ENCODE measurements around the gene TRPM2. TPM values are rescaled to one million over a fixed set of nuclear protein-coding genes. Genes with fewer than 3 reads are reported as not detected.

Gene TRPM2
- total RNA-seq, 2 experiments from 2014 or later = 35.6 to 40.9 TPM

DNA sequence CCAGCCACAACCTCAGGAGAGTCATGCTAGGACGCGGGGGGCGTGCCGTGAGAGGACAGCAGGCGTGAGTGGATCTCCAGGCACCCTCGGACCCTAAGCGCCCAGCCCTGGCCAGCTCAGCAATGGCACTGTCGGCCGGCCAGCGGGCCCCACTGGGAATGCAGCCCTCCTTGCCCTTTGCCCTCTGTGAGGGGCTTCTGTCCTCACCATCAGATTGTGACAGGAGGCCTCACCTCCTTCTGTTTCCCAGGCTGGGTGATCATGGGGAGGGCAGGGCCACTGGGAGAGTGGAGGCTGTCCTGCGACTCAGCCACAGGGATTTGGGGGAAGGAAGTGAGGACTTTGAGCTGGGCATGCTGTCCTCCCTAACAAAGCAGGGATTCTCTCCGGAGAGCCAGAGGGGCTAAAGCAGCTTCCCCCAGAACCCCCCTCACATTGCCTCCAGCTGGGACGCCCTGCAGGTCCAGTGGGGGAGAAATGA, 95.3 kb downstream of the TRPM2 start:
- ChIA-PET POLR2A (no interaction called here), CTCF (no interaction called here)
- no peak for ATAC-seq
- H3K27ac Mint-ChIP-seq = no peak overlapping the region
- no peaks in the 10 kb centered on the region for H3K9me3 Mint-ChIP-seq (ENCODE audit: insufficient read depth)
- H3K4me1 Mint-ChIP-seq (ENCODE audit: low read depth) = no peaks in the 10 kb centered on the region
- peaks cover 20% of the 10 kb centered on the region for H3K27me3 Mint-ChIP-seq (ENCODE audit: low read depth)
- H3K36me3 Mint-ChIP-seq (ENCODE audit: low read depth) = no peaks in the 10 kb centered on the region
- no peak for DNase-seq
- no peak overlapping the region for H3K4me3 Mint-ChIP-seq

DNA sequence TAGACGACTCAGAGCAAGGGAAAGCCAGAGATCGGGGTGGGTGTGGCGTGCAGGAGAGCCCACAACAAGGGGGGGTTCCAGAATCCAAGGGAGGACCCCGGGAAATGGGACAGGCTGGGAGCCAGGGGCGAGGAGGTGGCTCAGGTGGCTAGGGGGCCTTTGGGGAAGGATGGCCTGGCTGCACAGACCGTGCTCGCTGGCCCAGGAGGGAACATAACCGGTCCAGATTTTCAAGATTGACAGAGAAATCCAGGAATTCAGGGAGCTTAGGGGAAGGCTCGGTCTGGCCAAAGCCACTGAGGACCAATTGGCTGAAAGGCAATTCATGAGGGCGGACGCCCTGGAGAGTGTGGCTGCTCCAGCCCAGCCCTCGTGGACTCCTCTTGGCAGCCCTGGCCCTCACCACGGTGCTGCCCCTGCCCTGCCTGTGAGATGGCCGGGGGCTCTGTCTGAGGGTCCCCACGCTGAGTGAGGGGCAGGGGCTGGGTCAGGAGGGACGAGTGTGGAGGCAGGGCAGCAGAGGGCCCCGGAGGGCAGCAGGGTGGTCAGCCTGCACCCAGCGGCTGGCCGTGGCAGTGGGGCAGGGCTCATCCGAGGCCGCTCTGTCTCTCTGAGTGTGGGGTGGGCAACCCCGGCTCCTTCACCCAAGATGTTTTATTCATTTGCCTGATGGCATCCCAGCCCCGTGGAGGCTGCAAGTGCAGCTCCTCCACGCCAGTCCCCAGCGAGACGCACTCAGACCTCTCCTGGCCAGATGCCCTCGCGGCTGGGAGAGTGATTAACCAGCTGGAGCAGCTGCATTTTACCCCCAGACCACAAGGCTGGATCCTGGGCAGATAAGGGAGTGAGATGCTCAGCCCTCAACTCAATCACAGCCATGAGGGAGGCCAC, 96.3 kb downstream of the TRPM2 start:
- H3K27me3 Mint-ChIP-seq (ENCODE audit: low read depth) = peaks cover 29% of the 10 kb centered on the region
- POLR2A ChIA-PET = no interaction called here
- DNase-seq = no peak
- peaks cover 2% of the 10 kb centered on the region for H3K36me3 Mint-ChIP-seq (ENCODE audit: low read depth)
- H3K4me1 Mint-ChIP-seq (ENCODE audit: low read depth) = peaks cover 6% of the 10 kb centered on the region
- H3K27ac Mint-ChIP-seq = no peak overlapping the region
- CTCF ChIA-PET = no interaction called here
- ATAC-seq = no peak
- H3K4me3 Mint-ChIP-seq = no peak overlapping the region
- H3K9me3 Mint-ChIP-seq (ENCODE audit: insufficient read depth) = peaks cover 6% of the 10 kb centered on the region

DNA sequence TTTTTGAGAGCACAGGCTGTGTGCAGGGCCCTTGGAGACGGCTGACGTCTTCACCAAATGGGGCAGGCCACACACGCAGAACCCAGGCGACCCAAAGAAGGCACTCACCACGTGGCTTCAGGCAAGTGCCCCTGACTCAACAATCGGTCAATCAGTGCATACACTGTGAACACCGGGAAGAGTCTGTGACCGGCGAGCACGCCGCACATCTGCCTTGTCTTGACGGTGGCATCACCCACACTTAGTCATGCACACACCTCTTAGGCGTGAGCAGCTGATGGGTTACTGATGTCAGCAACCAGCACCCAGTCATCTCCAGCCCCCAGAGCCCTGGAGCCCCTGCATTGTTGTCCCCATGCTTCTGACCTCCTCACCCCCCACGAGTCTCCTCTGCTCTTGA, 97.0 kb downstream of the TRPM2 start:
- Mint-ChIP-seq H3K4me1 (ENCODE audit: low read depth) (peaks cover 6% of the 10 kb centered on the region), H3K4me3 (no peak overlapping the region), H3K27me3 (ENCODE audit: low read depth) (peaks cover 29% of the 10 kb centered on the region), H3K36me3 (ENCODE audit: low read depth) (peaks cover 2% of the 10 kb centered on the region), H3K9me3 (ENCODE audit: insufficient read depth) (peaks cover 6% of the 10 kb centered on the region), H3K27ac (no peak overlapping the region)
- ATAC-seq = no peak
- ChIA-PET CTCF (no interaction called here), POLR2A (no interaction called here)
- no peak for DNase-seq

DNA sequence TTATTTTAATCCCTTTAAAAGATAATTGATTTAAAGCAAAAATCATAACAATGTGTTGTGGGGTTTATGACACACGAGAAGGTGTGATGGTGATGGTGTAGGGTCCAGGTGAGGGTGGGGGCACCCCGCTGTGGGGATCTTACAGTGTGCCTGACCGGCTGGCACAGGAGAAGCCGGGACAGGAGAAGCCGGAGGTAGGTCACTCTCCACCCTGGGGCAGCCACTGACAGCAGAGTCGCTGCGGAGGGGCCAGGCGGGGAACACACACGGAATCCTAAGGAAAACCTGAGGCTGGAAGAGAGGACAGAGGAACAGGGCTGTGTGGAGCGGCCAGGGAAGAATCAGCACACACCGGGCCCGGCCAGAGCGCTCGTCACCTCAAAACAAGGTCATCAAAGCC, 97.6 kb downstream of the TRPM2 start:
- Mint-ChIP-seq H3K9me3 (ENCODE audit: insufficient read depth) (peaks cover 6% of the 10 kb centered on the region), H3K27me3 (ENCODE audit: low read depth) (peaks cover 29% of the 10 kb centered on the region), H3K27ac (no peak overlapping the region), H3K4me3 (no peak overlapping the region), H3K4me1 (ENCODE audit: low read depth) (peaks cover 6% of the 10 kb centered on the region), H3K36me3 (ENCODE audit: low read depth) (peaks cover 2% of the 10 kb centered on the region)
- DNase-seq (no peak), ATAC-seq (no peak)
- CTCF ChIA-PET = no interaction called here
- POLR2A ChIA-PET = no interaction called here

DNA sequence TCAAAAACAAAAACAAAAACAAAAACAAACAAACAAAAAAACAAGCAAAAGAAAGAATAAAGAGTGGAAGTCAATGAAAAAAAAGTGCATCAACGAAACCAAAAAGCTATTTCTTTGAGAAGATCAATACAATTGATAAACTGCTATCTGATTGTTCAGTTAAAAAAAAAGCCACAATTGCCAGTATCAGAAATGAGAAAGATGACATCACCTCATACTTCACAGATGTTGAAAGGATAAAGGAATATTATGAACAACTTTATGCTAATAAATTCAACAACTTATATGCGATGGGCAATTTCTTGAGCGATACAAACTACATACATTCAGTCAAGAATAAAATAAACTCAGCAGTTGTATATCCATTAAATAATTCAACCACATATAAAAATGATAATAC, 99.7 kb downstream of the TRPM2 start:
- Mint-ChIP-seq H3K4me1 (ENCODE audit: low read depth) (peaks cover 6% of the 10 kb centered on the region), H3K9me3 (ENCODE audit: insufficient read depth) (peaks cover 6% of the 10 kb centered on the region), H3K4me3 (no peak overlapping the region), H3K27ac (no peak overlapping the region), H3K27me3 (ENCODE audit: low read depth) (peaks cover 24% of the 10 kb centered on the region), H3K36me3 (ENCODE audit: low read depth) (peaks cover 2% of the 10 kb centered on the region)
- ATAC-seq = no peak
- CTCF ChIA-PET = no interaction called here
- DNase-seq = no peak
- POLR2A ChIA-PET = no interaction called here

DNA sequence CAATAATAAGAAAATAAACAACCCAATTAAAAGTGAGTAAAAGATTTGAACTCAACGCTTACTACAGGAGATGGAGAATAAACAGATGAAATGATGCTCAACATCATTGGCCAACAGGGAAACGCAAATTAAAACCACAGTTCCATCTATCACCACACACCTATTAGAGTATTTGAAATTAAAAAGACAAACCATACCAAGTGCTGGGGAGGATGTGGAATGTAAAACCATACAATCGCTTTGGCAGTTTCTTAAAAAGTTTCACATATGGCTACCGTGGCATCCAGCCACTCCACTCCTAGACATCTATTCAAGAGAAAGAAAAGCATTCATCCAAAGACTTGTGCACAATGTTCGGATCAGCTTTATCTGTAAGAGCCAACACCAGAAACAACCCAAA, 100.6 kb downstream of the TRPM2 start:
- Mint-ChIP-seq H3K27me3 (ENCODE audit: low read depth) (peaks cover 21% of the 10 kb centered on the region), H3K4me3 (peak overlapping the region; percentile 49), H3K4me1 (ENCODE audit: low read depth) (peaks cover 6% of the 10 kb centered on the region), H3K36me3 (ENCODE audit: low read depth) (peaks cover 2% of the 10 kb centered on the region), H3K27ac (no peak overlapping the region), H3K9me3 (ENCODE audit: insufficient read depth) (peaks cover 6% of the 10 kb centered on the region)
- CTCF ChIA-PET = no interaction called here
- DNase-seq = no peak
- POLR2A ChIA-PET = interaction anchor here (0.6 kb wide), 1 partner anchor 210 kb away, joined by 3 read pairs; no protein-coding TSS in a partner anchor
- no peak for ATAC-seq

DNA sequence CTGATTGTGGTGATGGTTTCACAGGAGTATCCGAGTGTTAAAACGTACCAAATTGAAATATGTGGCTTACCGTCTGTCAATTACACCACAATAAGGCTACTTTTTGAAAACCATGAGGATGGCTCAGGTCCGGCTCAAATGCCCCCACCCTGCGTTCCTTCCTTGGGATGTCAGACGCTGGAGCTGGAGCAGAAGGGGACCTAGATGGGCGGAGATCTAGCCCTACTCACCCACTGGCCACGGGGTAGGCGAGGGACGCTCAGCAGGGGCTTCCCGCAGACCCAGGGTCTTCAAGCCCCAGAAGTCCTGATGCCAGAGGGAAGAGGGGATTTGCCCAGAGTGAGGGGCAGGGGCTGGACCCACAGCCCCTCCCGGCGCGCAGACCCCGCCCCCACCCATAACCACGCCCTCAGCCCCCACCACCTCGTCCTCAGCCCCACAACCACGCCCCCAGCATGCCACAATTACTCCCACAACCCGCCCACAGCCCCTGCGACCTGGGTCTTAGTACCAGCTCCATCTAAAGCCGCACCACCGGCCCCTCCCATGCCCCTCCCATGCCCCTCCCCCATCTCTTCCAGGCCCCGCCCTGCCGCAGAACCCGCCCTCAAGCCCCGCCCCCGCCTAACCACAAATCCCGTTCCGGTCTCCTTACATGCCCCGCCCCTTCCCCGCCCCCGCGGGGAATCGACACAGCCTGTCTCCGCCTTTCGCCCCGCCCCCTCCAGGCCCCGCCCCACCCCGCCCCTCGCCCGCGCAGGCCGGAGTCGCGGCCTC, 101.5 kb downstream of the TRPM2 start, which contains the start of gene LRRC3:
Gene LRRC3 (plus strand): TSS at position 764 of the 777 bp plus-strand sequence. CDS start 1,135 bp downstream, outside the sequence.
- Mint-ChIP-seq H3K36me3 (ENCODE audit: low read depth) (peaks cover 2% of the 10 kb centered on the region), H3K4me3 (peak within 1 kb of the TSS; percentile 78), H3K27me3 (ENCODE audit: low read depth) (peaks cover 21% of the 10 kb centered on the region), H3K27ac (peak within 1 kb of the TSS; percentile 52), H3K4me1 (ENCODE audit: low read depth) (peaks cover 6% of the 10 kb centered on the region), H3K9me3 (ENCODE audit: insufficient read depth) (peaks cover 6% of the 10 kb centered on the region)
- DNase-seq = peak; percentile 88
- peak; percentile 68 for ATAC-seq
- POLR2A ChIA-PET = no interaction called here
- CTCF ChIA-PET = interaction anchor here (0.8 to 0.9 kb wide), 2 partner anchors 25 to 339 kb away, joined by 3 read pairs; no protein-coding TSS in a partner anchor

DNA sequence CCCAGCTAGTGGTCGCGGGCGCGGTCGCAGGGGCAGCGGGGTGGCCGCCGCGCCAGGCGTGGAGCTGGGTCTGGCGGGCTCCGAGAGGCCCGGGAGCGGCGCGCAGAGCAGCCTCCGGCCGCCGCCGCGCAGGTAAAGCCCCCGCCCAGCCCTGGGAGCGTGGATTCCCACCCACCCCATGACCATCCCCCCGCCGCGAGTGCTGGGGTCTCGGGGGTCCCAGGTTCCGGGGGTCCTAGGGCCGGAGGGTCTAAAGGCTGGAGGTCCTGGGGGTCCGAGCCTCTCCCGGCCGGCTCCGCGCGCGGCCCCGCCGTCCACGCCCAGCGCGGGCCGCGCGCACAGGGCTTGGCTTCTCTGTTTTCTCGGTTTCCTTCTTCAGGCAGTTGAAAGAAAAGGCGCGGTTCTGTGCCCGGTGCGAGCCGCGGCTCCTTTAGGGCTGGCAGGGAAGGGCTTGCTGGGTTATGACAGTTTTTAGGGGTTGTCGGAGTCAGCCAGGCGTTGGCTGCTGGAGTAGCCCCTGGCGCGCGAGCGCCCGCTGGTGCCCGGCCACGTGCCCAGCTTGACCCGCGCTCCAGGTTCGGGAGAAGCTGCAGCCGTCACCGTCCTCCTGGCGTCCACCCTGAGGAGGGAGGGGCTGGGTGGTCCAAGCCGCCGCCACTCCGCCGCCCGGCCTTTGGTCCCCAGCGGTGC, 102.2 kb downstream of the TRPM2 start:
- DNase-seq (peak; percentile 64), ATAC-seq (peak; percentile 64)
- H3K27me3 Mint-ChIP-seq (ENCODE audit: low read depth) = peaks cover 19% of the 10 kb centered on the region
- H3K27ac Mint-ChIP-seq = peak overlapping the region; percentile 52
- ChIA-PET CTCF (interaction anchor here (0.8 to 0.9 kb wide), 2 partner anchors 24 to 338 kb away, joined by 3 read pairs; no protein-coding TSS in a partner anchor), POLR2A (interaction anchor here (1.1 kb wide), 1 partner anchor 100 kb away, joined by 3 read pairs; no protein-coding TSS in a partner anchor)
- peaks cover 6% of the 10 kb centered on the region for H3K9me3 Mint-ChIP-seq (ENCODE audit: insufficient read depth)
- H3K4me1 Mint-ChIP-seq (ENCODE audit: low read depth) = peaks cover 6% of the 10 kb centered on the region
- H3K4me3 Mint-ChIP-seq = peak overlapping the region; percentile 78
- H3K36me3 Mint-ChIP-seq (ENCODE audit: low read depth) = peaks cover 2% of the 10 kb centered on the region

DNA sequence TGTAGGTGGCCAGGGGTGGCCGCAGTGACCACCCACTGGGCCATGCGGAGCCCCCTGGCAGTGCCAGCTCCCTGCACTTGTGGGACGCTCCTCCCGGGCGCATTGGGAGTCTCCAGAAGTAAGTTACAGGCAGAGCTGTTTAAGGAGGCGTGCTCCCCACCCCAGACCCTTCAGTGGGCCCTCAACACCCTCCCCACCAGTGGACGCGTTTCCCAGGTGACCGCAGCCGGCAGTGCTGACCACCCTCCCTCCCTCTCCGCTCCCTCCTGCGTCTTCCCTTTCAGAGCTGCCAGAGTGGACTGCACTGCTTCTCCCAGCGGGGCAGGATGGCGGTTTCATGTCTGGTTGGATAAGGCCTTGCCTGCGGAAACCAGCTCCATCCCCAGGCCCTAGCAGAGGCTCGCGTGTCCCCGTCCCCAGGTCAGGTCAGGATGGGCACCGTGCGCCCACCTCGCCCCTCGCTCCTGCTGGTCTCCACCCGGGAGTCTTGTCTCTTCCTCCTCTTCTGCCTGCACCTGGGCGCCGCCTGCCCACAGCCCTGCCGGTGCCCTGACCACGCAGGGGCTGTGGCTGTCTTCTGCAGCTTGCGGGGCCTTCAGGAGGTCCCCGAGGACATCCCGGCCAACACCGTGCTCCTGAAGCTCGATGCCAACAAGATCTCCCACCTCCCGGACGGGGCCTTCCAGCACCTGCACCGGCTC, 102.9 kb downstream of the TRPM2 start:
- POLR2A ChIA-PET = interaction anchor here (1.1 kb wide), 1 partner anchor 101 kb away, joined by 3 read pairs; no protein-coding TSS in a partner anchor
- Mint-ChIP-seq H3K4me1 (ENCODE audit: low read depth) (peaks cover 6% of the 10 kb centered on the region), H3K27me3 (ENCODE audit: low read depth) (peaks cover 17% of the 10 kb centered on the region), H3K9me3 (ENCODE audit: insufficient read depth) (peaks cover 6% of the 10 kb centered on the region), H3K4me3 (peak overlapping the region; percentile 64), H3K36me3 (ENCODE audit: low read depth) (peaks cover 2% of the 10 kb centered on the region), H3K27ac (no peak overlapping the region)
- CTCF ChIA-PET = interaction anchor here (1.3 kb wide), 1 partner anchor 344 kb away, joined by 3 read pairs; no protein-coding TSS in a partner anchor
- DNase-seq (no peak), ATAC-seq (no peak)

DNA sequence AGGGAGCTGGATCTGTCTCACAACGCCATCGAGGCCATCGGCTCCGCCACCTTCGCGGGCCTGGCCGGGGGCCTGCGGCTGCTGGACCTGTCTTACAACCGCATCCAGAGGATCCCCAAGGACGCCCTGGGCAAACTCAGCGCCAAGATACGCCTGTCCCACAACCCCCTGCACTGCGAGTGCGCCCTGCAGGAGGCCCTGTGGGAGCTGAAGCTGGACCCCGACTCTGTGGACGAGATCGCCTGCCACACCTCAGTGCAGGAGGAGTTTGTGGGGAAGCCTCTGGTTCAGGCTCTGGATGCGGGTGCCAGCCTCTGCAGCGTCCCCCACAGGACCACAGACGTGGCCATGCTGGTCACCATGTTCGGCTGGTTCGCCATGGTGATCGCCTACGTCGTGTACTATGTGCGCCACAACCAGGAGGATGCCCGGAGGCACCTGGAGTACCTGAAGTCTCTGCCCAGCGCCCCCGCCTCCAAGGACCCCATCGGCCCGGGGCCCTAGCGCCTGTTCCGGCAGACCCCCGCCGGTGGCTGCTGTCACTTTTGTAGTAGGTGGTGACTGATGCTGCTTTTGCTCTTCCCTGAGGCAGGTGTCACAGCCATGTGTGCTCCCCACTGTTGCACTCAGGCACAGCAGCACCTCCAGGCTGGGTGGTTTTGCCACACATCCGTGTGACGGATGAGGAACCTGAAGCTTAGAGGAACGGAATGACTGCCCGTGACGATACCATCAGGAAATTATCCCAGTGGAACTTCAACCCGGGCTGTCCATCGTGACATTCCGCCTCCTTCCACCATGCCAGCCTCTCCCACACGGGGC, 103.7 kb downstream of the TRPM2 start:
- ATAC-seq (no peak), DNase-seq (no peak)
- Mint-ChIP-seq H3K4me1 (ENCODE audit: low read depth) (peaks cover 6% of the 10 kb centered on the region), H3K27me3 (ENCODE audit: low read depth) (peaks cover 12% of the 10 kb centered on the region), H3K36me3 (ENCODE audit: low read depth) (peaks cover 2% of the 10 kb centered on the region), H3K4me3 (peak overlapping the region; percentile 64), H3K9me3 (ENCODE audit: insufficient read depth) (peaks cover 6% of the 10 kb centered on the region), H3K27ac (no peak overlapping the region)
- POLR2A ChIA-PET = no interaction called here
- CTCF ChIA-PET = interaction anchor here (1.3 kb wide), 1 partner anchor 343 kb away, joined by 3 read pairs; no protein-coding TSS in a partner anchor
